GM19324 (cell line): ENCODE results near the gene FRYL.
"Not testable (repeated sequence)": the region's sequence is repeated elsewhere in the genome, so short reads cannot be mapped to it uniquely, and the experiment has no call there.

ENCODE experiments used
- ATAC-seq: cut with Tn5 transposase; IDR thresholded peaks from one replicate; pipeline ENCODE4 v1.9.1; 2021; ENCODE audit warnings: mild to moderate bottlenecking, moderate library complexity; ENCODE audit not compliant: unreplicated experiment, low FRiP score

FRYL gene

GRCh38 chr4:48779998-48780864 lies at the start of gene FRYL:
FRYL (minus strand) TSS chr4:48780279; CDS start chr4:48634410, 145,869 bp downstream.
- peak; percentile 91 for ATAC-seq

- no peak for ATAC-seq
Observed at GRCh38 chr4:48827622-48828021, 47.5 kb upstream of the FRYL start.

DNA sequence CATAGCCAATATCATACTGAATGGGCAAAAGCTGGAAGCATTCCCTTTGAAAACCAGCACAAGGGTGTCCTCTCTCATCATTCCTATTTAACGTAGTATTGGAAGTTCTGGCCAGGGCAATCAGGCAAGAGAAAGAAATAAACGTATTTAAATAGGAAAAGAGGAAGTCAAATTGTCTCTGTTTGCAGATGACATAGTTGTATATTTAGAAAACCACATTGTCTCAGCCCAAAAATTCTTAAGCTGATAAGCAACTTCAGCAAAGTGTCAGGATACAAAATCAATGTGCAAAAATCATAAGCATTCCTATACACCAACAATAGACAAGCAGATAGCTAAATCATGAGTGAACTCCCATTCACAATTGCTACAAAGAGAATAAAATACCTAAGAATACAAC lies 41.4 kb upstream of the FRYL start:
- not testable (repeated sequence) for ATAC-seq

DNA sequence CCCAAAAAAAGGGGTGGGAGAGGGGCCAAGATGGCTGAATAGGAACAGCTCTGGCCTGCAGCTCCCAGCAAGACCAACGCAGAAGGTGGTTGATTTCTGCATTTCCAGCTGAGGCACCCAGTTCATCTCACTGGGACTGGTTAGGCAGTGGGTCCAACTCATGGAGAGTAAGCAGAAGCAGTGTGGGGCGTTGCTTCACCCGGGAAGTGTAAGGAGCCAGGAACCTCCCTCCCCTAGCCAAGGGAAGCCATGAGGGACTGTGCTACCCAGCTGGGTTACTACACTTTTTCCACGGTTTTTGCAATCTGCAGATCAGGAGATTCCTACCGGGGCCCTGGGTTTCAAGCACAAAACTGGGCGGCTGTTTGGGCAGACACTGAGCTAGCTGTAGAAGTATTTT lies 36.9 kb upstream of the FRYL start:
- no peak for ATAC-seq

- ATAC-seq: not testable (repeated sequence)
Observed at GRCh38 chr4:48816297-48816696, 36.2 kb upstream of the FRYL start.

DNA sequence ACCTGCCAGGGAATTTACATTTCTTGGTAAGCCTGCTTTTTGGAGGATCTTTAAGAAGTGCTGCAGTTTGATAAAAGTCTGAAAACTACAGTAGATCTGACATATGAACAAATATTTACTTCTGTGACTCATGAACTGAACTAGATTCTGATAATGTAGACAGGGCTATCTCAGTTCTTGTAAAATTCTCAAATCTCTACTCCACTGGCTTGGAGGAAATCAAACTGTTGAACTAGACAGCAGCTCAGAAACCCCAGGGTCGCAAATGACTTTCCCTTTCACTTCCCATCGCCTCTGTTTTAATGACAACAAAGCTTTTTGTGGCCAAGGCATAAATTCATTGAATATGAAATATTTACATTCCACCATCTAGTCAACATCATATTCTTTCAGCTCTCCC lies 35.4 kb upstream of the FRYL start:
- no peak for ATAC-seq

DNA sequence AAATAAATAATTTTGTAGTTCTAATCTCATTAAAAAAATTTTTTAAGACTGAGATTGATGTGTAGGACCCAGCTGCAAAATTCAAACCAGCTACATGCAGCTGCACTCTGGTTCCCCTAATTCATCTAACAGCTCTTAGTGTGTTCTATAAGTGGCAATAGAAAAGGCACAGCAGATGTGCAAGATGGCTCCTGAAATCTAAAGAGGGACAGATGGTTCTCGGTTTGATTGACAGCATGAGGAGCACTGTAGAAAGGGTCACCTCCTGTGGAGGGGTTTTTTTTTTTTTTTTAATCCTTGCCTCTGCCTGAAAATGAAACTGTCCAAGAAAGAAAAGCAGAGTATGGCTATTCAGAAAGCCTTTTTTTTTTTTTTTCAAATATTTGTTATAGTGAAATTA lies 33.9 kb upstream of the FRYL start:
- peak; percentile 48 for ATAC-seq

DNA sequence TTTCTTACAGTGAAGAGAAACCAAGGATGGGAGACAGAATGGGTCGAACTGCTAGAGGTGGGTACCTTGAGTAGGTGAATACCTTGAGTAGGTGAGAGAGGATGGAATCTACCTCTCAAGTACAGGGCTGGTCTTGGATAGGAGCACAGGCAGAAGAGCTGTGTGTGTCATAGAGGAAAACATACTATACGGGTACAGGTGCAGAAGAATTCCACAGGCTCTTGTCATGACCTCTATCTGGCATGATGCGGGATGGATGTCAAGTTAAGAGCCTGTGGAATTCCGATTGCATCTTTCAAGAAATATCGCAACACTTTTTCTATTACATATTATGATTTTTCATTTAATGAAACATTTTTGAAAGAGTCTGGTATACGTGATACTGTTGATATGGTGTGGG lies 32.8 kb upstream of the FRYL start:
- ATAC-seq: no peak

DNA sequence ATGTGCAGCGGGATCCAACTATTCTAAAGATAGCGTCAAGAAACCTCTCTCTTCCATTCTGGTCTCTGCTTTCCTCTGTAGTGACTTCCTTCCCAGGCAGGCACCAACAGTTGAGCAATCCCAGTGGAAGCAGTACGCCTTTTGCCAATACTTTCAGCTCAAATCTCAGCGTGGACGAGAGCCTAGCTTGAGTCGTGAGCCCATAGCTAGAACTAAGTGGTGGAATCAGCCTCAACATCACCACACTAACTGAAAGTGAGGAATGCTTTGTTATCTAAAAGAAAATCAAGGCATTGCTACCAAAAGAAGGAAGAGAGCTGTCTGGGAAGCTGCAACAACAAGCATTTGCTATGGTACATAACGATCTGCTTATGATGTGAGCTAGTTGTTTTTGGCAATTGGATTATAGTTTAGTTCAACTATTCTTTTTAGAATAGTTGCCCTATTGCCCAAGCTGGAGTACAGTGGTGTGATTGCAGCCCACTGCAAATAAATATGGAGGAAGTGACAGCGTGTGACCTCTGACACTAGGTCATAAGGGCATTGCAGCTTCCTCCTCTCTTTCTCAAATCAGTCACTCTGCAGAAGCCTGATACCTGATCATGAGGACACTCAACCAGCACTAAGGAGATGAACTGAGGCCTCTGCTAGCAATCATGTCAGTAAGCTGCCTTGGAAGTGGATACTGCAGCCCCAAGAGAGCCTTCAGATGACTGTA lies 24.7 kb upstream of the FRYL start:
- ATAC-seq: no peak

DNA sequence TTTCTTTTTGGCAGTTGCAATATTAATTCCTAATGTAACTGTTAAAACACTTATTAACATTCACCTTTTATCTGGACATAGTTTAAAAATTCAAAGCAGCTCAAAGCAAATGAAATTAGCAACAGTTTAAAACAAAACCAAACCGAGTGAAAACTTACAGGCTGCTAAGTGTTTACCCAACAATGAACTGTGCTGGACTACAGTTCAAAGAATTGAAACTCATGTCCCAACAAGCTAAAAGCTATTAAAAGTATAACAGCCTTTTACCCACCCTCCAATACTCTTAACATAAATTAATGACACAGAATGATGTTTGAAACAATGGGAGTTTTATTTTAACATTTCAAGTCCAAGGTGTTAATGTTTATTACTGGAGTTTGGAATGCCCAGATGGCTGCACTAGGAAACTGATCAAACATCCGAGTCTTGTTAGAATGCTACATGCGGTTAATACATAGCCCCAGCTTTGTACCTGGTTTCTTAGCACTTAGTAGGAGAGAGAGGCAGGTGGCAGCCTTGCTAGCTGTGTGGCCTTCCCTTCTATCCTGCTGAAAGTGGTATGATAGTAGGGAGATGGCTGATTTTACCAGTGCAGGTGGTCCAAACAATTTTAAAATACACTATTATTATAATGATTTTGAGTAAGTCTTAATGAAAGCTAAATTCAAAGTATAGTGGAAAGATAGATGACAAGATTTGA lies 21.1 kb upstream of the FRYL start:
- ATAC-seq: no peak

GRCh38 chr4:48800155-48800554 lies 20.1 kb upstream of the FRYL start:
- not testable (repeated sequence) for ATAC-seq

- ATAC-seq: no peak
Observed at GRCh38 chr4:48799157-48799556, 19.1 kb upstream of the FRYL start.

GRCh38 chr4:48798117-48798516 lies 18.0 kb upstream of the FRYL start:
- no peak for ATAC-seq

DNA sequence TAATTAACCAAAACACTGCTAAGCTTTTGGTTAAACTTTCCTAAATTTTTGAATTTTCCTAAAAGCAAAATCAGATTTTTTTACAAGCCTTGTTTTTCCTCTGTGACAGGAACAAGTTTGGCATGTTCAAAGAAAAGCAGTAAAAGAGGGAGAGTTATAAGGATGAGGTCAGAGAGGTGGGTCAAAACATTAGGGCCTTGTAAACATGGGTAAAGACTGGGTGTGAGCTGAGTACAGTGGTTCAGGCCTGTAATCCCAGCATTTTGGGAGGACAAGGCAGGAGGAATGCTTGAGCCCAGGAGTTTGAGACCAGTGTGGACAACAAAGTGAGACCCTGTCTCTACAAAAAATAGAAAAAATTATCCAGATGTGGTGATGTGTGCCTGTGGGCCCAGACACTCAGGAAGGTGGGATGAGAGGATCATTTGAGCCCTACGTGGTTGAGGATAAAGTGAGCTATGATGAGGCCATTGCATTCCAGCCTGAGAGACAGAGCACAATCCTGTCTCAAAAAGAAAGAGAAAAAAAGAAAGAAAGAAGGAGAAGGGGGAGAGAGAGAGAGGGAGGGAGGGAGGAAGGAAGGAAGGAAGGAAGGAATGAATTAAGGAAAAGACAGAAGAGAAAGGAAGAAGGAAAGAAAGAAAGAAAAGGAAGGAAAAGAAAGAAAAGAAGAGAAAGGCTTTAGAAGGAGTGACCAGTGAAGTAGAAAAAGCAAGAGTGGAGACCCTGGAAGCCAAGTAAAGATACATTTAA lies 17.0 kb upstream of the FRYL start:
- ATAC-seq: no peak

- ATAC-seq: no peak
Observed at GRCh38 chr4:48796191-48796926, 16.3 kb upstream of the FRYL start.

- no peak for ATAC-seq
Observed at GRCh38 chr4:48795108-48795507, 15.0 kb upstream of the FRYL start.

- ATAC-seq: no peak
Observed at GRCh38 chr4:48792348-48793006, 12.4 kb upstream of the FRYL start.

DNA sequence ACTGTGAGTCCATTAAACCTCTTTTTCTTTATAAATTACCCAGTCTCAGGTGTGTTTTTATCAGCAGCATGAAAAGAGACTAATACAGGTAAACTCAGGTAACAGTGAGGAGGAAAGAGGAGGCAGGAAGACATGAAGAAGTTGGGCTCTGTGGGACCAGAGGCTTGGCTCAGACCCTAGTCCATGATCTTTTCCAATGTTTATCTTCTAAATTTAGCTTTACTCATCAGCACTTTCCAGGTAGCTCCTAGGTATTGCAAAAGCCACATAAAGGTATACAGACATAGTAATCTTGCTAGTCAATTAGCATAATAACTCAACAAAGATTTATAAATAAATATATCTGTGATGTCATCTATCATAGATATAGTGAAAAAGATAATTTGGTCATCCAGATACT lies 11.2 kb upstream of the FRYL start:
- no peak for ATAC-seq

DNA sequence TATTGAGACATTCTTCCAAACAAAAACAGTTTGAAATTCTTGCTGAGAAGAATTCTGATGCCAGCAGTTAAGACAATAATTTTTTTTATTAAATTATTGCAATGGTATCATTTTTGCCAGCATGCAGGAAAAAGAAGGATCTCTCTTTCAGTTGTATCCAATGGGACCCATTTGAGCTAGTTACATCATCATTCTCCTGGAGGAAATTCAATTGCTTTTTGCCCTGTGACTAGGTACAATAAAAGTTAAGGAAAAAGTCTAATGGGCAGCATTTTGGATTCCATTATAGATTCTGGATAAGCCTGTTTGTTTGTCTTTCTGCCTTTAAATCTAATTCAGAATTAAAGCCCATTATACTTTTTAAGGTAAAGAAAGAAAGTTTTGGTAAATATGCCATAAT lies 10.5 kb upstream of the FRYL start:
- ATAC-seq: no peak
